Endodermal cell (in vitro differentiated cells): ENCODE results near the gene THSD7B. TPM values are rescaled to one million over a fixed set of nuclear protein-coding genes. Genes with fewer than 3 reads are reported as not detected.
A peak's percentile ranks its signal among the peaks of the same experiment; 100 is the strongest.

Experiments
- DNase-seq: peaks from one replicate; pipeline ENCODE4 v3.0.0-alpha.2; 2017
- H3K27ac ChIP-seq: 2 replicates; pipeline ENCODE4 v1.5.1; 2013; ENCODE audit warnings: mild to moderate bottlenecking, low read depth, low read length, moderate library complexity
- H3K27me3 ChIP-seq: 2 replicates; pipeline ENCODE4 v1.6.1; 2013; ENCODE audit warnings: mild to moderate bottlenecking, low read length, moderate library complexity; ENCODE audit not compliant: insufficient read depth, control insufficient read depth, poor library complexity, severe bottlenecking
- H3K36me3 ChIP-seq: 2 replicates; pipeline ENCODE4 v1.7.0; 2013; ENCODE audit warnings: mild to moderate bottlenecking, low read length, moderate library complexity; ENCODE audit not compliant: control insufficient read depth, insufficient read depth
- H3K4me1 ChIP-seq: one replicate; pipeline ENCODE4 v1.7.0; 2013; ENCODE audit warnings: low read length; ENCODE audit not compliant: control insufficient read depth, insufficient read depth
- H3K4me3 ChIP-seq: 2 replicates; pipeline ENCODE4 v1.5.1; 2013; ENCODE audit warnings: mild to moderate bottlenecking, low read length, moderate library complexity
- H3K9ac ChIP-seq: 2 replicates; pipeline ENCODE4 v1.6.1; 2013; ENCODE audit warnings: mild to moderate bottlenecking, low read length, moderate library complexity; ENCODE audit not compliant: poor library complexity, severe bottlenecking; ENCODE audit errors: extremely low read depth
- H3K9me3 ChIP-seq: 2 replicates; pipeline ENCODE4 v1.6.1; 2013; ENCODE audit warnings: mild to moderate bottlenecking, low read length, moderate library complexity; ENCODE audit not compliant: control insufficient read depth
- H3K27ac Mint-ChIP-seq: 2 replicates; pipeline ENCODE4 v1.8.0; 2020; ENCODE audit warnings: mixed read lengths
- H3K27me3 Mint-ChIP-seq: 2 replicates; pipeline ENCODE4 v1.8.0; 2021; ENCODE audit warnings: mild to moderate bottlenecking, mixed read lengths; ENCODE audit not compliant: insufficient read depth
- H3K36me3 Mint-ChIP-seq: 2 replicates; pipeline ENCODE4 v1.8.0; 2020; ENCODE audit warnings: low read depth, mixed read lengths
- H3K4me1 Mint-ChIP-seq: 2 replicates; pipeline ENCODE4 v1.8.0; 2020; ENCODE audit warnings: mixed read lengths
- H3K4me3 Mint-ChIP-seq: 2 replicates; pipeline ENCODE4 v1.8.0; 2020; ENCODE audit warnings: mild to moderate bottlenecking, moderate library complexity, mixed read lengths
- H3K9me3 Mint-ChIP-seq: 2 replicates; pipeline ENCODE4 v1.8.0; 2020; ENCODE audit warnings: mild to moderate bottlenecking, mixed read lengths
- WGBS, 2 experiments: methylation state at CpG; one replicate each; pipeline versions ENCODE4 v1.1.5 to v1.1.7; 2013; ENCODE audit warnings: missing lambda C conversion rate in 2 of 2, mixed read lengths in 1 of 2; ENCODE audit not compliant: insufficient coverage in 1 of 2, insufficient read length in 1 of 2; 5-methylcytosine and 5-hydroxymethylcytosine counted together
- total RNA-seq, 2 donors: library from RNA; stranded (reverse); fragmentation: NEBNext Ultra II Directional in 1 of 2; extraction: Animal tissue kit (Norgen Biotek cat#: 25700) in 1 of 2; gene quantifications; 2 replicates in 1 of 2; 3 replicates in 1 of 2; pipeline ENCODE4 v1.2.1, GENCODE V29; 2021
- TF ChIP-seq, protein P1 (sequence below): fragments of 200-600 bp; sonication (generic); conservative IDR thresholded peaks from 2 replicates; pipeline ENCODE4 v1.5.0; 2021; ENCODE audit warnings: antibody characterized with exemption, mild to moderate bottlenecking

The THSD7B gene
- total RNA-seq, 2 donors from 2014 or later = 1.8 to 2.6 TPM

DNA sequence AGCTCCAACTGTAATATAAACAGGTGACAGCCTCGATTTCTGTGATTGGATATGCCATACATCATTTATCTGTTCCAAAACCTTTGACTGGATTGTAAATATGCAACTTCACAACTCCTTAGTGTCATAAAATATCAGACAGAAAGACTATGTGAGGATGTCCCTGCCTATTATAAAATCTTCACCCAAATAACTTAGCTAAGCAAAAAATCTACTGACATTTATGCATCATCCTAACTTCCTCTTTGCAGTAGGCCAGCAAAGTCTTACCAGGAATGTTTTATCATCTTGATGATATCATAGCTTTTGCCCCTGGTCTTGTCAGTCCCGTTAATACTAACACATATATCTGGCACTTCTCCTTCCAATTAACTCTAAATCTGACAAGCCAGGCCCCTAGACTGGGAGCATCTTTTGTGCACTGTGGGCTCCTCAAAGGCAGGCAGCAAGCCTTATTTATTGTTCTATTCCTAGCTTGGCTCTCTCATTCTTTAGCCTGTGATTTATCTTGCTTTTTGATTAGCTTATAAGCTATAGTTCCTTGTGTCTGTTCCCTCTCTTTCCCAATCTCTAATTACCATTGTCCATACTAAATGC is 842.5 kb downstream of the THSD7B start:
- no peaks in the 10 kb centered on the region for H3K9me3 ChIP-seq
- peaks cover 5% of the 10 kb centered on the region for H3K4me1 ChIP-seq
- no peaks in the 10 kb centered on the region for H3K36me3 ChIP-seq
- no peak overlapping the region for H3K27ac Mint-ChIP-seq
- H3K27me3 Mint-ChIP-seq = no peaks in the 10 kb centered on the region
- peaks cover 14% of the 10 kb centered on the region for H3K4me1 Mint-ChIP-seq
- DNase-seq = no peak
- no peak overlapping the region for H3K4me3 Mint-ChIP-seq
- H3K9me3 Mint-ChIP-seq = no peaks in the 10 kb centered on the region
- TF ChIP-seq, protein P1, sequence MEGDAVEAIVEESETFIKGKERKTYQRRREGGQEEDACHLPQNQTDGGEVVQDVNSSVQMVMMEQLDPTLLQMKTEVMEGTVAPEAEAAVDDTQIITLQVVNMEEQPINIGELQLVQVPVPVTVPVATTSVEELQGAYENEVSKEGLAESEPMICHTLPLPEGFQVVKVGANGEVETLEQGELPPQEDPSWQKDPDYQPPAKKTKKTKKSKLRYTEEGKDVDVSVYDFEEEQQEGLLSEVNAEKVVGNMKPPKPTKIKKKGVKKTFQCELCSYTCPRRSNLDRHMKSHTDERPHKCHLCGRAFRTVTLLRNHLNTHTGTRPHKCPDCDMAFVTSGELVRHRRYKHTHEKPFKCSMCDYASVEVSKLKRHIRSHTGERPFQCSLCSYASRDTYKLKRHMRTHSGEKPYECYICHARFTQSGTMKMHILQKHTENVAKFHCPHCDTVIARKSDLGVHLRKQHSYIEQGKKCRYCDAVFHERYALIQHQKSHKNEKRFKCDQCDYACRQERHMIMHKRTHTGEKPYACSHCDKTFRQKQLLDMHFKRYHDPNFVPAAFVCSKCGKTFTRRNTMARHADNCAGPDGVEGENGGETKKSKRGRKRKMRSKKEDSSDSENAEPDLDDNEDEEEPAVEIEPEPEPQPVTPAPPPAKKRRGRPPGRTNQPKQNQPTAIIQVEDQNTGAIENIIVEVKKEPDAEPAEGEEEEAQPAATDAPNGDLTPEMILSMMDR = no peak
- H3K27me3 ChIP-seq = no peaks in the 10 kb centered on the region
- no peaks in the 10 kb centered on the region for H3K36me3 Mint-ChIP-seq
- H3K27ac ChIP-seq = no peak overlapping the region
- no peak overlapping the region for H3K9ac ChIP-seq
- 79% methylated on average over 2 of the region's 2 CpGs for WGBS, 2 experiments
- H3K4me3 ChIP-seq = no peak overlapping the region

DNA sequence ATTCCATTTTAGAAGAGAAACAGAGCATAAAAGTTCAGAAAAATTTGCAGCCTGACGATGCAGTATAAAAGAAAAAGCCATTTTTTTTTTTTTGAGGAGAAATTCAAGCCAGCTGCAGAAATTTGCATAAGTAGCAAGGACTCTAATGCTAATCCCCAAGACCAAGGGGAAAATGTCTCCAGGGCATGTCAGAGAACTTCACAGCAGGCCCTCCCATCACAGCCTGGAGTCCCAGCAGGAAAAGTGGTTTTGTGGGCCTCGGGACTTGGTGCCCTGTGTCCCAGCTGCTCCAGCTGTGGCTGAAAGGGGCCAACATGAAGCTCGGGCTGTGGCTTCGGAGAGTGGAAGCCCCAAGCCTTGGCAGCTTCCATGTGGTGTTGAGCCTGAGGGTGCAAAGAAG is 873.6 kb downstream of the THSD7B start:
- Histone ChIP-seq H3K27ac (no peak overlapping the region), H3K27me3 (no peaks in the 10 kb centered on the region), H3K4me3 (no peak overlapping the region), H3K9ac (no peak overlapping the region), H3K4me1 (no peaks in the 10 kb centered on the region), H3K36me3 (no peaks in the 10 kb centered on the region), H3K9me3 (no peaks in the 10 kb centered on the region)
- H3K9me3 Mint-ChIP-seq = no peaks in the 10 kb centered on the region
- peak; percentile 50 for DNase-seq
- peaks cover 8% of the 10 kb centered on the region for H3K4me1 Mint-ChIP-seq
- peaks cover 10% of the 10 kb centered on the region for H3K27me3 Mint-ChIP-seq
- H3K36me3 Mint-ChIP-seq = no peaks in the 10 kb centered on the region
- no peak overlapping the region for H3K27ac Mint-ChIP-seq
- TF ChIP-seq, protein P1 = no peak
- WGBS, 2 experiments = 64 to 88% methylated on average over 1 to 4 of the region's 4 CpGs
- no peak overlapping the region for H3K4me3 Mint-ChIP-seq

DNA sequence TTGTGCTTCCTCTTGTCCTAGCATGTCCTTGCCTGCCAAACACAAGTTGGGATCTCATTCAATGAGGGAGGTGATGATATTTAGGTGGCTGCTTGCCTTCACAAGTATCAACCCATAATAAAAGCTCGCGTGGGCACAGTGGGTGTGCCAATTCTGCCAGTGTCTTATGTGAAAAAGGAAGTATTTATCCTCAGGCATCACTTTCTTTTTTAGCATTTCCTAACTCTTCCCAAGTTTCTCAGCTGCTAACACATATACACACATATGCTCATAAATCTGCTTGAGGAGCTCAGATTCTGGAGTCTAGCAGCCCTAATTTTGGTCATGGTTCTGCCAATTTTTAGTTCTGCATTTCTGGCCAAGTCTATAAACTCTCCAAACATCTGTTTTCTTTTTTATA is 879.4 kb downstream of the THSD7B start:
- TF ChIP-seq, protein P1 = no peak
- Mint-ChIP-seq H3K27me3 (no peaks in the 10 kb centered on the region), H3K4me3 (no peak overlapping the region), H3K36me3 (no peaks in the 10 kb centered on the region), H3K27ac (no peak overlapping the region), H3K9me3 (no peaks in the 10 kb centered on the region), H3K4me1 (no peaks in the 10 kb centered on the region)
- no peak overlapping the region for H3K4me3 ChIP-seq
- WGBS, 2 experiments = 100% methylated on average over 2 of the region's 2 CpGs; no CpG with 5 or more reads in 1 of the 2 experiments
- H3K27me3 ChIP-seq = no peaks in the 10 kb centered on the region
- H3K4me1 ChIP-seq = no peaks in the 10 kb centered on the region
- no peak overlapping the region for H3K27ac ChIP-seq
- no peaks in the 10 kb centered on the region for H3K36me3 ChIP-seq
- H3K9me3 ChIP-seq = no peaks in the 10 kb centered on the region
- DNase-seq = no peak
- no peak overlapping the region for H3K9ac ChIP-seq
